ENCODE results near the gene APEH. TPM values are rescaled to one million over a fixed set of nuclear protein-coding genes. Genes with fewer than 3 reads are reported as not detected.

The APEH gene
- total and polyA plus RNA-seq, 2 of the 13 experiments (the other 11 are each of a cell fraction or from before 2014, with no cell fraction given): 116 to 130 TPM

GRCh38 chr3:49668414-49668797 is 5.7 kb upstream of the APEH start (continued):
- TF ChIP-seq, protein P1, sequence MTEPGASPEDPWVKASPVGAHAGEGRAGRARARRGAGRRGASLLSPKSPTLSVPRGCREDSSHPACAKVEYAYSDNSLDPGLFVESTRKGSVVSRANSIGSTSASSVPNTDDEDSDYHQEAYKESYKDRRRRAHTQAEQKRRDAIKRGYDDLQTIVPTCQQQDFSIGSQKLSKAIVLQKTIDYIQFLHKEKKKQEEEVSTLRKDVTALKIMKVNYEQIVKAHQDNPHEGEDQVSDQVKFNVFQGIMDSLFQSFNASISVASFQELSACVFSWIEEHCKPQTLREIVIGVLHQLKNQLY (CRISPR knock-in tag; IDR thresholded peaks at IDR 0.05): no peak
- peak; percentile 65 for TF ChIP-seq HOXA3 (CRISPR knock-in tag; IDR thresholded peaks at IDR 0.05)
- no peak for TF ChIP-seq ZEB1 (IDR thresholded peaks at IDR 0.05; ENCODE audit: insufficient replicate concordance, low read depth)
- no peak for TF ChIP-seq ZFP82 (CRISPR knock-in tag; IDR thresholded peaks at IDR 0.05; ENCODE audit: borderline replicate concordance)
- TF ChIP-seq ZNF766 (CRISPR knock-in tag; IDR thresholded peaks at IDR 0.05; ENCODE audit: borderline replicate concordance): no peak
- TF ChIP-seq, protein P2, sequence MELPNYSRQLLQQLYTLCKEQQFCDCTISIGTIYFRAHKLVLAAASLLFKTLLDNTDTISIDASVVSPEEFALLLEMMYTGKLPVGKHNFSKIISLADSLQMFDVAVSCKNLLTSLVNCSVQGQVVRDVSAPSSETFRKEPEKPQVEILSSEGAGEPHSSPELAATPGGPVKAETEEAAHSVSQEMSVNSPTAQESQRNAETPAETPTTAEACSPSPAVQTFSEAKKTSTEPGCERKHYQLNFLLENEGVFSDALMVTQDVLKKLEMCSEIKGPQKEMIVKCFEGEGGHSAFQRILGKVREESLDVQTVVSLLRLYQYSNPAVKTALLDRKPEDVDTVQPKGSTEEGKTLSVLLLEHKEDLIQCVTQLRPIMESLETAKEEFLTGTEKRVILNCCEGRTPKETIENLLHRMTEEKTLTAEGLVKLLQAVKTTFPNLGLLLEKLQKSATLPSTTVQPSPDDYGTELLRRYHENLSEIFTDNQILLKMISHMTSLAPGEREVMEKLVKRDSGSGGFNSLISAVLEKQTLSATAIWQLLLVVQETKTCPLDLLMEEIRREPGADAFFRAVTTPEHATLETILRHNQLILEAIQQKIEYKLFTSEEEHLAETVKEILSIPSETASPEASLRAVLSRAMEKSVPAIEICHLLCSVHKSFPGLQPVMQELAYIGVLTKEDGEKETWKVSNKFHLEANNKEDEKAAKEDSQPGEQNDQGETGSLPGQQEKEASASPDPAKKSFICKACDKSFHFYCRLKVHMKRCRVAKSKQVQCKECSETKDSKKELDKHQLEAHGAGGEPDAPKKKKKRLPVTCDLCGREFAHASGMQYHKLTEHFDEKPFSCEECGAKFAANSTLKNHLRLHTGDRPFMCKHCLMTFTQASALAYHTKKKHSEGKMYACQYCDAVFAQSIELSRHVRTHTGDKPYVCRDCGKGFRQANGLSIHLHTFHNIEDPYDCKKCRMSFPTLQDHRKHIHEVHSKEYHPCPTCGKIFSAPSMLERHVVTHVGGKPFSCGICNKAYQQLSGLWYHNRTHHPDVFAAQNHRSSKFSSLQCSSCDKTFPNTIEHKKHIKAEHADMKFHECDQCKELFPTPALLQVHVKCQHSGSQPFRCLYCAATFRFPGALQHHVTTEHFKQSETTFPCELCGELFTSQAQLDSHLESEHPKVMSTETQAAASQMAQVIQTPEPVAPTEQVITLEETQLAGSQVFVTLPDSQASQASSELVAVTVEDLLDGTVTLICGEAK (IDR thresholded peaks at IDR 0.05): no peak
- TF ChIP-seq, protein P2 (CRISPR knock-in tag; IDR thresholded peaks at IDR 0.05): no peak; the same call in 1 of the 2 replicates
- no peak for TF ChIP-seq ZFP37 (CRISPR knock-in tag; IDR thresholded peaks at IDR 0.05; ENCODE audit: borderline replicate concordance)
- TF ChIP-seq, protein P3, sequence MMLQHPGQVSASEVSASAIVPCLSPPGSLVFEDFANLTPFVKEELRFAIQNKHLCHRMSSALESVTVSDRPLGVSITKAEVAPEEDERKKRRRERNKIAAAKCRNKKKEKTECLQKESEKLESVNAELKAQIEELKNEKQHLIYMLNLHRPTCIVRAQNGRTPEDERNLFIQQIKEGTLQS (CRISPR knock-in tag; IDR thresholded peaks at IDR 0.05): no peak
- peak; percentile 65; the same call in 1 of the 2 replicates for TF ChIP-seq SIX1 (CRISPR knock-in tag; IDR thresholded peaks at IDR 0.05; ENCODE audit: borderline replicate concordance)
- peak; percentile 72 for TF ChIP-seq UBTF (CRISPR knock-in tag; IDR thresholded peaks at IDR 0.05)
- TF ChIP-seq NR0B2 (CRISPR knock-in tag; IDR thresholded peaks at IDR 0.05): no peak
- peak; percentile 71 for TF ChIP-seq MIER2 (CRISPR knock-in tag; IDR thresholded peaks at IDR 0.05)
